ENCODE measurements around the gene RALA. TPM values are rescaled to one million over a fixed set of nuclear protein-coding genes. Genes with fewer than 3 reads are reported as not detected.

RALA gene
- polyA plus RNA-seq, 1 donor (not counting 4 experiments of a cell fraction or from before 2014, with no cell fraction given), result 64.6 TPM

DNA sequence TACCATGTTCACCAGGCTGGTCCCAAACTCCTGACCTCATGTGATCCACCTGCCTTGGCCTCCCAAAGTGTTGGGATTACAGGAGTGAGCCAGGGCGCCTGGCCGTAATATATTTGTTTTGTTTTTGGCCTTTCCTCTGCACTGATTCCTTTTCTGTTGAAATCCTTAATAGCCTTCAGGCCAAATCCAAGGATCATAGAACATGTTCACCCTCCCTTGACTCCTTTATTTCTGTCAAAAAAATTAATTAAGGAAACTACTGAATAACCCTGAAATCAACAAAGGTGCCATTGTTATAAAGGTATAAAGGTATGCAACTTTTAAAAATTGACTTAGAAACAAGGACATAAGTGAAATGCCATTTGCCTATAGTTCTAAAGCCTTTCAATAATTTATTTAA, 15.5 kb upstream of the RALA start:
- Histone ChIP-seq H3K27me3 (ENCODE audit: control insufficient read depth, extremely low read depth, insufficient read depth, low read length) (no peaks in the 10 kb centered on the region), H3K4me2 (ENCODE audit: control insufficient read depth, extremely low read depth, insufficient read depth, low read depth, low read length) (no peak overlapping the region), H3K9me3 (ENCODE audit: control insufficient read depth, low read depth, low read length) (no peaks in the 10 kb centered on the region), H3K9me1 (ENCODE audit: control insufficient read depth, extremely low read depth, insufficient read depth, low read length) (no peaks in the 10 kb centered on the region), H4K20me1 (ENCODE audit: control insufficient read depth, extremely low read depth, insufficient read depth, low read length) (no peaks in the 10 kb centered on the region), H3K4me1 (ENCODE audit: control insufficient read depth, extremely low read depth, insufficient read depth, low read length) (peaks cover 49% of the 10 kb centered on the region), H2AFZ (ENCODE audit: control insufficient read depth, low read length) (no peak overlapping the region), H3K9ac (ENCODE audit: control insufficient read depth, extremely low read depth, insufficient read depth, low read length) (no peak overlapping the region), H3K79me2 (ENCODE audit: control insufficient read depth, insufficient read depth, low read length) (no peaks in the 10 kb centered on the region), H3K27ac (ENCODE audit: control insufficient read depth, insufficient read depth, low read length) (peak overlapping the region; percentile 86), H3K4me3 (ENCODE audit: control insufficient read depth in 2 of 3, extremely low read depth in 1 of 3, insufficient read depth in 2 of 3, low read depth in 1 of 3, low read length in 3 of 3) (no peak overlapping the region), H3K36me3 (ENCODE audit: control insufficient read depth in 2 of 2, extremely low read depth in 1 of 2, insufficient read depth in 2 of 2, low read length in 2 of 2) (no peaks in the 10 kb centered on the region)
- no peak for DNase-seq (ENCODE audit: low read depth, low spot score)
- no peak for FAIRE-seq
- dilution Hi-C loops (cut with MboI; ENCODE audit: extremely low pct_ligation_motif_present, low sequenced_read_pairs), result no loop called here
- TF ChIP-seq, protein P1, sequence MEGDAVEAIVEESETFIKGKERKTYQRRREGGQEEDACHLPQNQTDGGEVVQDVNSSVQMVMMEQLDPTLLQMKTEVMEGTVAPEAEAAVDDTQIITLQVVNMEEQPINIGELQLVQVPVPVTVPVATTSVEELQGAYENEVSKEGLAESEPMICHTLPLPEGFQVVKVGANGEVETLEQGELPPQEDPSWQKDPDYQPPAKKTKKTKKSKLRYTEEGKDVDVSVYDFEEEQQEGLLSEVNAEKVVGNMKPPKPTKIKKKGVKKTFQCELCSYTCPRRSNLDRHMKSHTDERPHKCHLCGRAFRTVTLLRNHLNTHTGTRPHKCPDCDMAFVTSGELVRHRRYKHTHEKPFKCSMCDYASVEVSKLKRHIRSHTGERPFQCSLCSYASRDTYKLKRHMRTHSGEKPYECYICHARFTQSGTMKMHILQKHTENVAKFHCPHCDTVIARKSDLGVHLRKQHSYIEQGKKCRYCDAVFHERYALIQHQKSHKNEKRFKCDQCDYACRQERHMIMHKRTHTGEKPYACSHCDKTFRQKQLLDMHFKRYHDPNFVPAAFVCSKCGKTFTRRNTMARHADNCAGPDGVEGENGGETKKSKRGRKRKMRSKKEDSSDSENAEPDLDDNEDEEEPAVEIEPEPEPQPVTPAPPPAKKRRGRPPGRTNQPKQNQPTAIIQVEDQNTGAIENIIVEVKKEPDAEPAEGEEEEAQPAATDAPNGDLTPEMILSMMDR (optimal IDR thresholded peaks at IDR 0.05 in 1 of 3, IDR thresholded peaks at IDR 0.05 in 1 of 3, conservative IDR thresholded peaks at IDR 0.05 in 1 of 3; ENCODE audit: extremely low read depth in 1 of 3, insufficient read depth in 2 of 3, low read length in 3 of 3), result no peak
- TF ChIP-seq EZH2 (IDR thresholded peaks at IDR 0.05; ENCODE audit: low read length), result no peak

- Histone ChIP-seq H3K4me2 (ENCODE audit: control insufficient read depth, extremely low read depth, insufficient read depth, low read depth, low read length) (no peak overlapping the region), H3K4me3 (ENCODE audit: control insufficient read depth in 2 of 3, extremely low read depth in 1 of 3, insufficient read depth in 2 of 3, low read depth in 1 of 3, low read length in 3 of 3) (no peak overlapping the region), H3K27me3 (ENCODE audit: control insufficient read depth, extremely low read depth, insufficient read depth, low read length) (no peaks in the 10 kb centered on the region), H3K4me1 (ENCODE audit: control insufficient read depth, extremely low read depth, insufficient read depth, low read length) (peaks cover 49% of the 10 kb centered on the region), H3K9me1 (ENCODE audit: control insufficient read depth, extremely low read depth, insufficient read depth, low read length) (no peaks in the 10 kb centered on the region), H3K9ac (ENCODE audit: control insufficient read depth, extremely low read depth, insufficient read depth, low read length) (no peak overlapping the region), H2AFZ (ENCODE audit: control insufficient read depth, low read length) (no peak overlapping the region), H3K27ac (ENCODE audit: control insufficient read depth, insufficient read depth, low read length) (peak overlapping the region; percentile 86), H3K36me3 (ENCODE audit: control insufficient read depth in 2 of 2, extremely low read depth in 1 of 2, insufficient read depth in 2 of 2, low read length in 2 of 2) (no peaks in the 10 kb centered on the region), H3K9me3 (ENCODE audit: control insufficient read depth, low read depth, low read length) (no peaks in the 10 kb centered on the region), H3K79me2 (ENCODE audit: control insufficient read depth, insufficient read depth, low read length) (no peaks in the 10 kb centered on the region), H4K20me1 (ENCODE audit: control insufficient read depth, extremely low read depth, insufficient read depth, low read length) (no peaks in the 10 kb centered on the region)
- FAIRE-seq (no peak), DNase-seq (ENCODE audit: low read depth, low spot score) (no peak)
- dilution Hi-C loops (cut with MboI; ENCODE audit: extremely low pct_ligation_motif_present, low sequenced_read_pairs), result no loop called here
- TF ChIP-seq, protein P1 (optimal IDR thresholded peaks at IDR 0.05 in 1 of 3, IDR thresholded peaks at IDR 0.05 in 1 of 3, conservative IDR thresholded peaks at IDR 0.05 in 1 of 3; ENCODE audit: extremely low read depth in 1 of 3, insufficient read depth in 2 of 3, low read length in 3 of 3), result no peak
- no peak for TF ChIP-seq EZH2 (IDR thresholded peaks at IDR 0.05; ENCODE audit: low read length)
These were observed 15.1 kb upstream of the RALA start for GRCh38 chr7:39608278-39608677.
